Measurements from ENCODE around the gene VDR.
"Not testable (repeated sequence)": the region's sequence is repeated elsewhere in the genome, so short reads cannot be mapped to it uniquely, and the experiment has no call there.

VDR gene

GRCh38 chr12:47811581-47812484 is 93.0 kb downstream of the VDR start:
- no peak for DNase-seq

GRCh38 chr12:47811072-47811396 is 93.8 kb downstream of the VDR start:
- no peak for DNase-seq

- not testable (repeated sequence) for DNase-seq
Measured at GRCh38 chr12:47809518-47809917, 95.3 kb downstream of the VDR start.

GRCh38 chr12:47808574-47809365 is 96.0 kb downstream of the VDR start:
- DNase-seq, result peak in 3 of 6 experiments; percentile 19 to 49 (median 32)

- peak; percentile 53 to 77 (median 74) for DNase-seq
Measured at GRCh38 chr12:47808050-47808449, 96.7 kb downstream of the VDR start.

DNA sequence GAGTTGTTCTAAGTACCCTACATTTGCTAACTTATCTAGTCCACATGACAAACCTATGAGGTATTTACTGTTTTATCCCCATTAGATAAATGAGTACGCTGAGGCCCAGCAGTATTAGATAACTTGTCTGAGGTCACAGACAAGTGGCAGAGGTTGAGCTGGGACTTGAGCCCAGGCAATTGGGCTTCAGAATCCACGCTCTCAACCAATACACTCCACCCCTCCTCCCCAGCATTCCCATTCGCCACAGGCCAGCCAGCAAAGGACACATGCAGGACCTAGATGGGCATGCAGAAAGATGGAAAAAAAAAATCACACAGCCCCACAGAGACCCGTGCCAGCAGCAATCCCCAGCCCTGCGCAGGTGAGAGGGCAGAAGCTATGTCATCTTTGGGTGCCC is 97.5 kb downstream of the VDR start:
- no peak for DNase-seq

GRCh38 chr12:47805417-47805816 is 99.4 kb downstream of the VDR start:
- DNase-seq, result no peak

- DNase-seq, result no peak
Measured at GRCh38 chr12:47804171-47804570, 100.6 kb downstream of the VDR start.

GRCh38 chr12:47803191-47803875 is 101.5 kb downstream of the VDR start:
- DNase-seq, result no peak

GRCh38 chr12:47802312-47802711 is 102.5 kb downstream of the VDR start:
- peak in 1 of 6 experiments; percentile 20 for DNase-seq

- DNase-seq, result no peak
Measured at GRCh38 chr12:47801904-47802246, 102.9 kb downstream of the VDR start.

DNA sequence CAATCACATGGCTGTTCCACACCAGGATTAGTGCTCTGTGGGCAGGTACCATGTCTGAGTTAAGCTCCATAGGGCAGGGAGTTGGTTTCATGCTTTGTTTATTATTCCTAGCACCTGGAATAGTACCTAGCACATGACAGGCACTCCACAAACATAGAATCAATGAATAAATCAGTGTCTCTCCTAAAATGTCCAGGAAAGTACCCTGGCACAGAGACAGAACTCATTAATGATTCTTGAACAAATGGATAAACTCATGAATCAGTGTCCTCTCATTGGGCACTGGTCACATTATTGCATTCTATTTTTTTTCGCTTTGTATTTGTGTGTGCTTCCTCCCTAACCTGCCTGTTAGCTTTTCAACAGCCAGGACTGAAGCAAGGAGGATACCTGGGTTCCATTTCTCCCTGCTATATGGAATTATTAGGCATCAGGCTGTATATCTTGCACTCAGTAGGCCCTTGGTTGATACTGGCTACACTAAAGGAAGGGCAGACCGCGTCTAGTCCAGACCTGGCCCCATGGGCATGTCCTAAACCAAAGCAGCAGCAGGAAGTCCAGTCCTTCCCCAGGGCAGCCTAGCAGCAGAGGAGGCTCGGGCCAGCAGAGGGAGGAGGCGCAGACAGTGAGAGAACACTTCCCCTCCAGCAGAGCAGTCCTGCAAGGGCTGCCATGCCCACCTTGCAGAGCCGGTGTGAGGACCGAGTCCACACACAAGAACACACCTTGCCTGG is 103.5 kb downstream of the VDR start:
- no peak for DNase-seq

DNA sequence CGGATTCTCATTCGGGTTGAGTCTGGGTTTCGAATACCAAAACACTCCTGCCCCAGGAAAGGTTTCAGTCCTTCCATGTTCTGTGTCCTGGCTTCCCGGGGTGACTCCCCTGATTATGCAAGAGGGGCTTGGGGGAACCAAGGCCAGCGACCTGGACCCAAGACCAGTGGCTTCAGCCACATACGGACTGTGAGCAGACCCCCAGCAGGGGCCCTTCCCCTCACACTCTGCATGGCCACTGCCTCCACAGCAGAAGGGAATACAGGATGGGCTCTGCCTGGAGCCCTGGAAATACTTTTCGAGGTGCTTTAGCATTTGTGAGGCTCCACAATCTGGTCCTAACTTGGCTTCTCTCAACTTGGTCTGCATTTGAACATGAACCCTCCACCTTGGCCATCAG is 104.2 kb downstream of the VDR start:
- no peak for DNase-seq

GRCh38 chr12:47799357-47799955 is 105.3 kb downstream of the VDR start:
- no peak for DNase-seq

DNA sequence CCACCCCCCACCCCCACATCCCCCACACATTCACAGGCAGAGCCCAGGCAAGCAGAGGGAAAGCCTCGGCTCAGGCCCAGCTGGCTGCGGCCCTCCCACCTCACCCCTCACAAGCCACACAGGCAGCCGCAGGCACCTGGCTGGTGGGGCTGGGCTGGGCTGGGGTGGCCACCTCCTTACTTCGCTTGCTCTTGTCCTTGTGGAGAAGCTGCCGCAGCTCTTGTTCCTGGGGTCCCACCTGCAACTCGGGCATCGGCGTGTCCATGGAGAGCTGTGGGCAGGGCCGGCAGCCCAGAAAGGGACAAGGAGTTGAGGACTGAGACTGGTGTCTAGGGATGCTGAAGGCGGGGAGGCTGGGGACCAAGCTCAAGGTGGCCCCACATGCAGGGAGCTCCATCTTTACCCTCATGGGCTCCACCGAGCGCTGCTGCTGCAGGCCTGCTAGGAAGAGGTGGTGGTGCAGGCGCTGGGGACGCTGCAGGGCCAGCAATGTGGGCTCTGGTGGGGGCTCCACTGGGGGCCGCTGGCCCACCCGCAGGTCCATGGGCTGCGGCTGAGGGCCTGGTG is 106.3 kb downstream of the VDR start:
- no peak for DNase-seq

DNA sequence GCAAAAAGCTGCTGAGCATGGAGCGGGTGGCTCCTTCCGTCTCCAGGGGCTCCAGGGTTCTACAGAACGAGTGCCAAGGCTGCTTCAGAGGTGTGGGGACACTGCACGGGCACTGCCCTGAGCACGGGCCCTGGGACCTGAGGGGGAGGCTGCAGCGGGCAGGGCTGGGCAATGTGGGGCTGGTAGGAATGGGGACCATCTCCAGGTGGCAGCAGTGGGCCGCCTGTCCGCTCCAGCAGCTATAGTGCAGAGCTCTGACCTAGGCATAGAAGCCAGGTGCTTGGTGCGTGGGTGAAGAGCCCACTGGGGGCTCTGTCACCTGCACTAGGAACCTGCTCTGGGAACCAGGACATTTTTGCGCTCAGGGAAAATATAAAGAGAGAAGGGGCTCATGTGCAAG is 107.4 kb downstream of the VDR start:
- DNase-seq, result peak in 4 of 6 experiments; percentile 25 to 50 (median 38)

DNA sequence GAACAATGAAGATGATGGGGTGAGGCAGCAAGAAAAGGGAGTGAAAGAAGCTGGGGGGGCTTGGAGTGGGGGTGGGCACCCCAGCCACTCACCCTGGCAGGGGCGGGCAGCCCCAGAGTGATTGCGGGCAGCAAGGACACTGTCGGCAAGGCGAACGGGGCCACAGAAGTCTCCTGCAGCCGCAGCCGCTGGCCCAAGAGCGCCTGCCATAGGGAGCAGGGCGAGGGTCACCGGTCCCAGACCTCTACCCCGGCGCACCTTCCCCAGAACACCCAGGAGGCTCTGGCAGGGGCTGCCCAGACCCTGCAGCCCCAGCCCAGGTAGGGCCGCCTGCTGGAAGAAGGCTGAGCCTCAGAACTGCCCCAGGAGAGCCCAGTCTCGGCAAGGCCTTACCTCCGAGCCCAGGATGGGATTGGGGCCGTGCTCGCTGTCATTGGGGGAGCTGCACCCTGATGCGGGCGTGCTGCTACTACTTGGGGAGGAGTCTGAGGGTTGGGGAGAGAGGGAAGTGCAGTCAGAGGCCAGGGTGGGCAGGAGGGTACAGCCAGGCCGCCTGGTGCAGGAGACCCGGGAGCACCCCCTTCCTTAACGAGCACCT is 108.9 kb downstream of the VDR start:
- no peak for DNase-seq

GRCh38 chr12:47795121-47795813 is 109.5 kb downstream of the VDR start:
- no peak for DNase-seq

DNA sequence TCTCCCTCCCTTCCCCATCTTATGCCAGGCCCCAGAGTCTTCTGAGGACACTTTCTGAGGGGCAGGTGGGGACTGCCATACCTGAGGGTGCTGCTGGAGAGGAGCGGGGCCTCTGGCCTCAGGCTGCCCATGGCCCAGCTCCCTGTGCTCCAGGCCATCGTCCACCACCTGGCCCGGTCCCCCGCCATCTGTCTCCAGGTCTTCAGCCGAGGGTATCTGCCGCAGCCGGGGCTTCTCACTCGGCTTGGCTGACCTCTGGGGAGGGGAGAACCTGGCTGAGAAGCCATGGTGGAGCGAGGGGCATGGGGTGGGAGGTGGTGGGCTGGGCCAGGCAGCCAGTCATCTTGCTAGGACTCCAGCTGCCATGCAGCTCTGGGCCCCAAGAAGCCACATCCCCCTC is 110.1 kb downstream of the VDR start:
- no peak for DNase-seq

- DNase-seq, result no peak
Measured at GRCh38 chr12:47793015-47793681, 111.6 kb downstream of the VDR start.
